Activated CD4-positive, alpha-beta T cell treated with anti-CD3 and anti-CD28 coated beads, Interleukin-2, amount 50 U/mL, for 16 hours (primary cell): Measurements from ENCODE around the gene ARMC2.
A peak's percentile ranks its signal among the peaks of the same experiment; 100 is the strongest.

Experiments
- DNase-seq: peaks from one replicate; pipeline ENCODE4 v3.0.0-alpha.2; 2020

The ARMC2 gene

DNA sequence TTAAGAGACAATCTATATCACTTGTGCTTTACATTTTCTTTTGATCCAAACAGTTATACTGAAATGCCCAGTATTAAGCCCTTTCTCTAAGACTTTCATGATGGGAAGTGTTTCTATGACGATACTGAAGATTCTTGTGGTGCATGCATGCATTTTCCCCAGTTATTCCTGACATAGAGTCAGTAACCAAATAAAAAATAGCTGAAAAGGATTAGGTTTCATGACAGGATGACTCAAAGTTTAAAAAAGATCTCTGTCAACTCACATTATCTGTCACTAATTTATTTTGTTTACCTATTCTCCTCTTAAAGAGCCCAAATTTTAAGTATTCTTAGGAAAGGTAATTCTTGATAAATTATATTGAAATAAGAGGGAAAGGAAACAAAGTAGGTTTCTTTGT lies 148.0 kb downstream of the ARMC2 start:
- DNase-seq, result no peak

DNA sequence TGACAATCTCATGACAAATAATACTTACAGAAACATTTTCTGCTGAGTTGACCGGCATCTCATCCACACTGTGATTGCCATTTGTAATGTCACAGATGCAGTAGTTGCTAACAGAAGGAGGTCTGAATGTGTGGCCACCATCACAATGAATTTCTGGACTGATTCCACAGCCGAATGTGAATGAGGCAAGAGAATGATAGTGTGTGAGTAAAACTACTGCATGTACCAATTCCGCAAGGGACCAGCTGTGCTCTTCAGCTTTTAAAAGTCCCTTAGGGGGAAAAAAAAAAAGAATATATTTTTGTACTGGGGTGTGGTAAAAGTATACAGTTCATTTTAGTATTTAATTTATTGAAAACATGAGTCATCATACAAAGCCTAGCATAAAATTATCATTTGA lies 150.3 kb downstream of the ARMC2 start:
- DNase-seq, result no peak

DNA sequence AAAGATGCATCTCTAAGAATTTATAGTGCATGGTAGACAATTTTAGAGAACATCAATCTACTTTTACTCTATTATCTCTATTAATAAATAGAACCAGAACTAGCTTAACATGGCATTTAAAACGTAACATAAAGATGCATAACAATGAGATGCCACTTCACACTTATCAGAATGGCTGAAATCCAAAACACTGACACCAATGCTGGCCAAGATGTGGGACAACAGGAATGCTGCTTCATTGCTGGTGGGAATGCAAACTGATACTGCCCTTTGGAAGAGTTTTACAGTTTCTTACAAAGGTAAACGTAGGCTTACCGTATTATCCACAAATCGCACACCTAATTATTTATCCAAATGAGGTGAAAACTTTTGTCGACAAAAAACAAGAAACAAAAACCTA lies 151.2 kb downstream of the ARMC2 start:
- no peak for DNase-seq

DNA sequence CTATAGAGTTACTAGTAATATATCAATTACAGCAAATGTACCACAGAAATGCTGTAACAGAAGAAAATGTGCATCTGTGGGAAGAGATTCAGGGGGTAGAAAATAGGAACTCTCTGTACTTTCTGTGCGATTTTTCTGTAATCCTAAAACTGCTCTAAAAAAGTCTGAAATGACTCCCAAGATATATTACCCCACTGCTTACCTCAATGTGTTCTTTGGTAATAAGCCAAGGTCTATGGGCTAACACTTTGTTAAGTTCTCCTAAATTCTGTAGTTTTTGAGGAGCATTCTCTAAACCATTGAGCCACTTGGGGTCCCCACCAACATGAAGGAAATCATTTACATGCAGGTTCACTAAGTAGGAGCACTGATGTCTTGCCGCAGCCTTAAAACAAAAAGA lies 152.1 kb downstream of the ARMC2 start:
- no peak for DNase-seq

DNA sequence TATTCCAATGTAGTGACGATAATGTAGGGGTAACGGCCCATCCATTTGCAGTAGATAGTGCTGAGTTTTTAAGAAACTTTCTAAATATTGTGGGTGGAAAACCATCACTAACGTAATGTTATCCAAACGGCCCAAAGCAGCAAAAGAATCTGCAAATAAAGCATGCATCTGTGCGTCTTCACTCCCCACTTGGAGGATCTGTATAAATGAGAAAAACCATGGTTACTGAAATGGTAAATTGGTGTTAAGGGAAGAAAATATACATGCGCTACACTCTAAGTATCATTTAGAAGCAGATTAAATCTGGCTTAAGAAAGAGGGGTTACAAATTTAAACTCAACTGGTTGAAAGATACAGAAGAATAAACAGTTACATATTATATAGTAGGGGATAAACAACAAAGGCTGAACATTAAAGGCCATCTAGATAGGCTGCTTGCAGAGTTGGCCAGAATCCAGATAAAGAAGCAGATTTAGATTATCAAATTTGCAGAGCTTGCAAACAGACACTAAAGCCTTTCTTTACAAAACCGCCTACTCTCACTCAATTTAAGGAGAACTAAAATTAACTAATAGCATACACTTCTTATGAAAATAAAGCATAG lies 153.2 kb downstream of the ARMC2 start:
- no peak for DNase-seq

DNA sequence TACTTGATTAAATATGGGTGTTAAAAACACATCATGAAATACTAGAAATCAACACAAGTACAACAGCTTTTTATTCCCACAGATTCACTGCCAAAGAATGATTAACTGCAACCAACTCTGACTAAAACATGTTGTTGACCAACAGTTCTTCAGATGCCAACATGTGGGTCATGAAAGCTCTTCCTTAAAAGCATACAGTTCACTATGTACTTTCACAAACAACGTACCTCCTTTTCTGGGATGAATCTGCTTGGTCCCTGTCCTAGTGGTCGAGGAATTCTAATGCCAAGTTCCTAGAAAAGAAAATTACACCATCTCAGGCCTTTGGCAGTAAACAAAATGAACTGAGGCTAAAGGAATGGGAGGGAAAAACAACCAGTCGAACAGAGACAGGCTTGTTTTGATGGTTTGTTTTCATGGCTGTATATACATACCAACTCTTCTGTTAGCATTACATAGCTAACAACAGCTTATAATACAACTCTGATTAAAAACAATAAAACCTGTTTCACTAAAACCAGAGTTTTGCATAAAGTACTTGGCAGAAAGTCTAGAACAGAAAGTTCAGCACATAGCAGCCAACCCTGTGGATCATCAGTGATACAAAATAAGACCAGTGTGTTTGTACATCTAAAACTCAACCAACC lies 154.0 kb downstream of the ARMC2 start:
- no peak for DNase-seq

DNA sequence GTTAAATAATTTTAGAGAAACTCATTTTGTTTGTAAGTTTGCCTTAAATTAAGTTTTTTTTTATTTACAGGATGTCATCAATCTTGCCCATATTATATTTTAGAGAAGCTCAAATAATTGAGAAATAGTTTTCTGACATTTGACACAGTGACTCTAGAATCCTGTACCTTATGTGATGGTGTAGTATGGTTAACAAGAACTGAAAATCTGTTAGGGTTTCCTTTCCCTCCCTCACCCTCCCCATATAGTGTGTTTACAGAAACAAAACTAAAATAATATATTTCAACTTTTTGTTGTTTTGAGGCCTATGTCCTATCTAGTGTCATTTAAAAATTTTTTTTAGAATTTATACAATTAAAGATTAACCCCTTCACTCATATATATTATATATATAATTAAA lies 154.7 kb downstream of the ARMC2 start:
- no peak for DNase-seq

DNA sequence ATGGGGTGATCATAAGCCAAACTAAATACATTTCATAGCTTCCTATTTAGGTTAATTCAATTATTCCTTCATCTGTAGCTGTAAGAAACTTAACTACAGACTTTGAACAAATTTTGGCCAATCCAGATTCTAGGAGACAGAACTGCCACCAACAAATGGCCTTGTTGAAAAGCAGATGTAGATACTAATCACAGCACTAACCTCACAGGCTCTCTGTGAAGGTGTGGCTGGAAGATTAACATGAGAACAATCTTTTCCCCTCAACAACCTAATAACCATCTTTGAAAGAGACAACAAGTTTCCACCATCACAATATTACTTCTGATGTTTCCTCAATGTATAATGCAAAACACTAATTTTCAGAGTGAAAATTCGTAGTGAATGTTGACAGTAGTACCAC lies 158.6 kb downstream of the ARMC2 start:
- no peak for DNase-seq

DNA sequence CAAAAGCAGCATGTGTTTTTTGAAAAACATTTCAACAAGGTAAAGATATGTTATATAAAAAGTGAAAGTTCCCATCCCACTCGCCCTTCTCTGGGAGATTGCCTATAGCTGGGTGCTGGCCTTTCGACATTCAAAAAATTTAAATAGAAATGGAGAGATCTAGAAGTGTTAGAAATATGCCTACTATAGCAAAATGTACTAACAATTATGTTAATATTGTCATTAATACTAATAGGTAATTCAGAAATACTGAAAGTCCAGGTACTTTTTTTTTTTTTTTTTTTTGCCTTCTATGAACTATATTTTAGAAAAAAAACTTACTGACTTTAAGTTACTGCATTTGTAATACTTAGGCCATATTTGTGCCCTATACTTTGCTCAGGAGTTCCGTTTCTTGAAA lies 159.3 kb downstream of the ARMC2 start:
- DNase-seq, result no peak

DNA sequence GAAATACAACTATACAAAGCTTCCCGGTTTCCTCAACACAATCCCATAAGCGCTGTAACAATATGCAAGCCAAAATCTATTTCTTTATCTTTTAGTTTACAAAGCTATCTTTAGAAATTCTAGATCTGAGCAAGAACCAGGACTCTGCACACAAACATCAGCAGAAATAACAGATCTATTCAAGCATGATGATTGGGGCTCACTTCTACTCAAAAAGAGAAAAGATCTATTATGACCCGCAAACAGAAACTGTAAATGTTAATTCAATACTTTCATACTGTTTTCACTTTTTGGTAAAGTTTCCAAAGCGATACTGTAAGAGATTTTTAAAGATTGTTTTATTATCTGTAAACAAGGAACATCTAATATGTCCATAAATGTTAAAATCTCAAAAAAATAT lies 159.8 kb downstream of the ARMC2 start:
- no peak for DNase-seq

DNA sequence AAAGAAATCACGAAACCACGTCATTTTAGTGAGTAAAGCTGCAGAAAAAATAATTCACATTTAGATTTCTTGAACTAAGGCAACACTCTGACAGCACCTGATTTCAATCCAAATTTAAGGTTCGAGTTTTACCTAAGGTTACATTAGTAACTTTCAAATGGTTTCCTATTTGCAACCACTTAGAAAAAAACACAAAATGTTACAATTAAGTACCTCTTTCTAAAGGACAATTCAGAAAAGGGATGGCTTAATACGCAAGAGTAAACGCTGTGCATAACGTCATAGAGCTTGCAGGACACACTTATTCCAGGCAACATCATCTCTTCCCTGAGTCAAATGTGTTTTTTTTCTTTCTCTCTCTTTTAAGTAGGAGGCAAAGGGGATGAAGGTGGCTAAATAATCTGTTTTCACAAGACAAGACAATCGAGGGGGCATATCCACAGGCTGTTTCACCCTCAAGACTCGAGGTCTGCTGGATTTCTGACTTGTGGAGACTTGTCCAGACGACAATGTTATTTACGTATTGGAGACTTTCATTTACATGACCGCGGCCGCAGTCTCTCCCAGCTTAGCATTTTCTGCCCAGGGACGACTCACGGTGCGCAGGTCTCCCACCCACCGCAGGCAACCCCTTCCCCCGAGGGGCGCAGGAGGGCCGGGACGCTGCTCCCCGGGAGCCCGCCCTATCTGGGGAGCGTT lies 160.5 kb downstream of the ARMC2 start:
- DNase-seq, result peak; percentile 14

DNA sequence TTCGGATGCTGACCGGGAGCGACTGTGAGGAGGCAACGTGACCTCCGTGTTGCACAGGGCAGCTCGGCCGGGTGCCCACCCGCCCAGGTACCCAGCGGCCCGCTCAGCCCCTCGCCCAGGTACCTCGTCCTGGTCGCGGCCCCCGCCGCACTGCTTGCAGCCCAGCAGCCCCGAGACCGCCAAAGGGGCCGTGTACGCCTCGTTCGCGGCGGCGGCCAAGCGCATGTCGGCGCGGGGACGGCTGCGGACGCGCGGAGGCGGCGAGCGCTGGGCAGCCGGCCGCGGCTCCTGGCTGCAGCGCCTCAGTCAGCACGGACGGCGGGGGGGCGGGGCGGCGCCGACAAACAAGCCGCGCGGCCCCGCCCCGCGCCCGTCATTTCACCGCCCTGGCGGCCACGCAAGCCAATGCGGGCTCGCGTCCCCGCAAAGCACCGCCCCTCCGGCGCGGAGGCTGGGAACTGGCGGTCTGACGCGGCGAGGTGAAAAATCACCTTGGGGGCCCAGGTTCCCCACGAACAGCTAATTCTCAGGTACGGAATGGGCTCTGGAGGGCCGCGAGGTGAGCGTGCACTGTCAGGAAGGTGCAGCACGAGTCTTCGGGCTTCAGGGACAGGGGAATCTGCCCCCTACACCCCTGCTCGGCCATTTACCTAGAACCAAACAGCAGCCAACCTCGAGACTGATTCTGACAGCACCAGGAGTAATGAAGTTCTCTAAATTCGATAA lies 161.2 kb downstream of the ARMC2 start:
- peak; percentile 88 for DNase-seq

DNA sequence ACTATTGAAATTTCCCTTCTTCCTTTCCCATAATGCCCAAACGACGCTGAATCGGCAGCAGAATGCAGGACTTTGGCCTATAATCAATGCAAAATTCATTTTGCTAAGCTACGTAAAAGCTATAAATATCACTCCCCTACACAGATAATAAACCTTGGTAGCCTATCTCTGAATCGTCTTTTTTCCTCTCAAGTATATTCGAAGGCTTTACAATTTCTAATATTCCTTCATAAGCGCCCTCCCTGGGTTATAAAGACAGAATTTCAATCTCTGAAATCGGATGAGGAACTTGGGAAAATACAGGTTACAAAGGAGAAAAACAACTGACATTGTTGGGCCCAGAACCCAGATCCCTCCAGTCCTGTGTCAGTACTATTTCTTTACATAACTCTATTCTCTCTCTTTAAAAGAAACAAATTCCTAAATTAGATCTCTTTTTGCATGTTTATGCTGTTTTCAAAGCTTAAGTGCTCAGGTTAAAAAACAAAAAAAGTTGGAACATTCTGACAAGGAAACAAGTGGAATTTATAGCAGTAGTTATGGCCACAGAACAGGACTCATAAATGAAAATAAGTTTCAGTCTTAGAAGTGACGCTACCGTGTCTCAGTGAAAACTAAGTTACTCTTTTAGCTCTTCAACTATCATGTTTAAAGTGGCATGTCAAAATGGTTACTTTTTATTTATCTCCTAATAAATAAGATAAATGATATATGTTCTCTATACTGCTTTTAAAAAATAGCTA lies 161.9 kb downstream of the ARMC2 start:
- no peak for DNase-seq

DNA sequence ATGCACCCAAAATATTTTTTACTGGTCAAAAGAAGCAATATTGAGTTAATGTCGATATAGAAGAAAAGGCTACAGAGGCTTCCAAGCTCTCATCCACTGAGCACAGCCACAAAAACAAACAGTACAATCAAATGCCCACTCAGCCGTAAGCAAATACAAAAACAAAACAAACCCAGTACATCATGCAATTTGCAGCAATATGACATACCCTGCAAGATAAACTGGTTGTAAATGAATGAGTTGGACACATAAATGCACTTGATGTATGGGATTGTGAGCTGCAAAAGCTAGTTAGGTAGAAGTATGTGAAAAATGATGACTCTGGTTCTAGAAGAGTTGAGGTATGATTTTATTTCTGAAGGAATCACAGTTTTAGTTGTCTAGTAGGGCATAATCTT lies 162.5 kb downstream of the ARMC2 start:
- no peak for DNase-seq

DNA sequence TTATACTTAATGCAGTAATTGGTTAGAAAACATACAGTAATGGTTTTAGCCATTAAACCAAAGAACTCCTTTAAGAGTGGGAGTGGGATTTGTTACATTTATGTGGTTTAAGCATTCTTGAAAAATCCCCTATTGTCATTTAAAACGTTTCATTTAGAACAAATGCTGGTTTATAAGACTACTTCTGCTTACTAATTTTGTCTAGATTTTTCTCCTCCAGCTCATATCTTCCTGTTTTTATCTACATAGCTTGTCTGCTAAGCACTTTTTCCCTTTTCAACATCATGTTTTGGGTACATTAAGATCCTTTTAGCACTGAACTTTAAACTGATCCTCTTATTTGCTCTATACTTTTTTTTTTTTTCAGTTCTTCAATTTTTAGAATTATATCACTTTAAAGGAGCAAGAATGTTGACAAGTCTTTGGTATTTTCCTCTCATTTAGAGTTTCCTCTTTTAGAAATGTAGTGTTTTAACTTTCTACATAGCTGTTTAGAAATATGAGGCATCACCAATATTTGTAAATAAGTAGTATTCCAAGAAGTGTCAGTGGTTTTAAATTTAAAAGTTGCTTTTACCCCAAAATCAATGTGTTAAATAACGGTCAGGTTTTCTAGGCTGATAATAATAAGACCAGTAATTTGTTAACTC lies 165.6 kb downstream of the ARMC2 start:
- no peak for DNase-seq

DNA sequence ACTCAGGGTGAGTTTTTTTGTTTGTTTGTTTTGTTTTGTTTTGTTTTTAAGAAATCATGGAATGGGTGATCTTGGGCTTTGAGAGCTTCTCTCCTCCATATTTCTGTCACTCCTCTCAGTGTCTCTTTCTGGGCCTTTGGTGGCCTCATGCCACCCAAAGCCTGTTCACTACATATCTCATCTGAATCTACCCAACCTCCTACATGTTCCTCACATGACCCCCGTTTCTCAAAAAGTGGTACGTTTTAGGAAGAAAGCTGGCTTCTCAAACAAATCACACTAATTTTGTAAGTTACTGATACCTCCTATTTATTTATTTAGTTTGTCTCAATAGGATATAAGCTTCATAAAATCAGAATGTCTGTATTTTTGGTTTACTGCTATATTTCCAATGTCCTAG lies 166.4 kb downstream of the ARMC2 start:
- no peak for DNase-seq

DNA sequence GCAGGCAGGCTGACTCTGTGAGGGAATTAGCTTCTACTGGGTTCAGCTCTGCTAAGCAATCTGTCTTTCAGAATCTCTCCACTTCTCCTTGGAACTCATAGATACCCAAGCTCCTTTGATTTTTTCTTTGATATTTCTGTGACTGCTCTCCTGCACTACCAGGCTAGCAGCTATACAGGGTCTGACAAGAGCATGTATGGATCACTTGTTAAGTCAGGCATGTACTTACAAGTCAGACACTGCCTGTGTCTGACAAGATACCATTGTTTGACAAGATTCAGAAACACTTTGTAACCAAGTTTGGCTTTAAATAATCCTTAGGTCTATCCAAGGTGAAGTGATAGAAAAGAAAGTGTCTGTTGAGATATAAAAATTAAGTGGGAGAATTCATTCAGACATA lies 167.0 kb downstream of the ARMC2 start:
- no peak for DNase-seq

DNA sequence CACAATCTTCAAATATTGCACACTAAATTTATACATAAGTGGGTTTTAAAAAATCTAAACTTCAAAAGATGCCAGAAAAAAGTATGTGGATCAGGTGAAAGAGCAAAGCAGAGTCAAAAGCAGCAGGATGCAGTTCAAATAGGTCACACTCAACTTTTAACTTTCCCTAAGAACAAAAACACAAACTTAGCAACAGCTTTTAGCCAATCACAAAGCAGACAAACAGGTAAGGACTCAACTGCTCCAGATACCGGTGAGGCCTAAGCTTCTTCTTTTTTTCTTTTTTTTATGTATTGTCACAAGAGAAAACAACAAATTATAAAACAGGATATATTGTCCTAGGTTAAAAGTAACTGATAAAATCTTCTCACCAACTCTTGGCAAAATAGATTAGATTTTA lies 171.7 kb downstream of the ARMC2 start:
- no peak for DNase-seq

DNA sequence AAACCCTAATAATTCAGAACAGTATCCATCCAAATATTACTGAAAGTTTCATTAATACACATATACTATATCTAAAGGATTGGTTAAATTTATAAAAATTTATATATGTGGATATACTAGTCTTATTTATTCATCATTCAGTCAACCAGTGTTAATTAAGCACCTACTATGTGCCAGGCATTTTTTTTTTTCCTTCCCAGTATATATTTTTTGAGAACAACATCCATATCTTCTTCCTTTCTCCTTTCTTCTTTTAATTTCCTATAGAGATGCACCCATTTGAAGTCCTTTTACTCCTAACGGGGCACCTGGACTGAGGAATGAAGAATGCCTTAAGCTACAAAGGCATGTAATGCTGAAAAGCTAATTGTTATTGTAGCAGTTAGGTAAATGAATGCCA lies 173.6 kb downstream of the ARMC2 start:
- DNase-seq, result no peak

DNA sequence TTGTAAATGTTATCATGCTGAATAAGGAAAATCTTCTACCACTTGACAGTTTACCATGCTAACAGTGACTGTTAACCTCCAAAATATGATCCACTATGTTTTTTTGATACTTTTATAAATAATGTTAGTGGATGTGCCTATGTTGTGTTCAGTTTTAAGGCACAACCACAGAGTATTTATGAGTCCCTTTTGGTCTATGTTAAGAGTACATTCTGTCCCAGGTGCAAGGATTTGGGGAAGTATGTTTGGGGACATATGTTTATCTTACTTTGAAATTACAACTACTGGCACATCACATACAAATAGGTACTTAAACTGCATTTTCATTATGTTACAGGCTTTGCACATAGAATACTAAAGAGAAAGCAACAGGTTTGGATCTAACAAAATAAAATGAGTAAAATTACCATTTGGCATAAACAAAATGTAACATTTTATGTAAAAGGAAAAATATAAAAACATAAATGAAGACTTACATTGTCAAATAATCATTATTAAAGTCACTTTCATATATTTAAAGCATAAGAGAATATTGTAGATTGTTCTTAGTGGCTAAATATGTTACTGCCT lies 175.2 kb downstream of the ARMC2 start:
- no peak for DNase-seq
